HG03439 (cell line): ENCODE results near the gene SETBP1.

Experiments used
- ATAC-seq: cut with Tn5 transposase; IDR thresholded peaks from one replicate; pipeline ENCODE4 v1.9.1; 2021; ENCODE audit warnings: mild to moderate bottlenecking, moderate library complexity; ENCODE audit not compliant: unreplicated experiment

SETBP1 gene

GRCh38 chr18:44895176-44895798, 214.6 kb downstream of the SETBP1 start:
- no peak for ATAC-seq

DNA sequence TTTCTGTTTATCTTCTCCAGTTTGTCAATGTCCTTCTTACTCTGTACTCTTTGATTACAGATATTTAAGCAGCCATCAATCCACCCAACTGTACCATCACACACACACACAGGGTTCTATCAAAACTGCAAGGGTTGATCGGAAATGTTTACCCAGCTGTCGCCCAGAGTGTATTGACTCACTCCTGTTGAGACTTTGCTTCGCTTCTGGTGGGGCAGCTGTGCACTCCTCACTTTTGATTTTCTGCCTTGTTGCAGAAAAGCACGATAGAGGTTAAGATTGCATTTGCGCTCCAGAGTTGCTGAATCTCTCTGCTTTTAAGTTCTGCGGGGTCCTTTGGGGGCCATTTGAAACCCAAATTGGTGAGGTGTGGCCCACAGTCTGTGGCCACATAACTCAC, 216.2 kb downstream of the SETBP1 start:
- ATAC-seq = no peak

GRCh38 chr18:44897411-44897810, 216.7 kb downstream of the SETBP1 start:
- ATAC-seq = no peak

DNA sequence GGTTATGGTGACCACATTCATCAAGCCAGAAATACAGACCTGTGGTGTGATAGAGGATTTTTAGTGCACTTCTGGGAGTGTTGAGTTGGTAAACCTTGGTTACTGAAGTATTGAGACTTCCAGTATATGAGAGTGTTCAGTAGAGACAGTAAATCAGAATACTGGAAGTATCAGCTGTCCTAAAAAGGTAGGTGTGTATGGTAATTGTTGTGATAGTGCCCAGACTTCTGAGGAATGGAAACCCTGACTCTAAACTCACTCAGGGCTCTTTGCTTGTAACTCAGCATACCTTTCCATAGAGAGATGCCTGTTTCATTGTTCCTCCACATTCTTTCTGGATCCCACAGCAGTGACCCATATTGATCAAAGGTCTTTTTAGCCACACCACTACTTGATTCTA, 217.1 kb downstream of the SETBP1 start:
- no peak for ATAC-seq

DNA sequence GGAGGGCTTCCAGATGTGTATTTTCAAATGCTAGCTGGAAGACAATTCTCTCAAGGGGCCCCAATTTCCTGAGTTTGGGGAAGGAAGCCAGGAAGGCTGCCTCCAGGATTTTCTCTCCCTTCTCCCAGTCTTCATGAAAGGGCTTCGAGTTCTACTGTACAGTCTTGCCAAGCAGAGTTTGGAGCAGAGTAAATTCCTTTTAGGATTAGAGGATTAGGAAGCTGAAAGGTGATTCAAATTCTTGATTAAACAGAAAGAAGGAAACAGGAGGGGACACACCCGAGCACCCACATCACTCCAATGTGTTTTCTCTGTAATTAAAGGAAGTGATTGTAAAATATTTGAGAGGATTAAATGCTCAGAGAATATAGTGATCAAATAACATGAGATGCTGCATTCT, 217.8 kb downstream of the SETBP1 start:
- no peak for ATAC-seq

- no peak for ATAC-seq
These were observed 219.1 kb downstream of the SETBP1 start for GRCh38 chr18:44899832-44900231.

- no peak for ATAC-seq
These were observed 219.9 kb downstream of the SETBP1 start for GRCh38 chr18:44900627-44901026.

DNA sequence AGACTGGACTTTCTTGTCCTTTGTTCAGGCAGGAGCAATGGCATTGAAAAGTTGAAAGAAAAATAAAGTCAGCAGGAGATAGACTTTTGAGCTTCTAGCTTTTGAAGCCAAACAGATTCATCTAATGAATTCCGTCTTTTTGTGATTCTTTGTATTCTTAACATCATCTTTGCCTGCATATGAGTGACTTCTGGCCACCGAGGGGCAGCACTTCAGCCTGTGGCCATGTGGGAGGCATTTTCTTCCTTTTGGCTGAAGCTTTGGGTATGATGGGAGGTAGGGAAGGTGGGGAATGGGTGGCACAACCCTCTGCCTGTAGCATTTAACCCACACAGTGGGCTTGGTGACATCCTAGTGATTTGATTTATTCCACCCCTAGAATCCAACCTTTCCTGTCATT, 220.6 kb downstream of the SETBP1 start:
- ATAC-seq = no peak

- ATAC-seq = no peak
These were observed 222.6 kb downstream of the SETBP1 start for GRCh38 chr18:44903327-44903726.

DNA sequence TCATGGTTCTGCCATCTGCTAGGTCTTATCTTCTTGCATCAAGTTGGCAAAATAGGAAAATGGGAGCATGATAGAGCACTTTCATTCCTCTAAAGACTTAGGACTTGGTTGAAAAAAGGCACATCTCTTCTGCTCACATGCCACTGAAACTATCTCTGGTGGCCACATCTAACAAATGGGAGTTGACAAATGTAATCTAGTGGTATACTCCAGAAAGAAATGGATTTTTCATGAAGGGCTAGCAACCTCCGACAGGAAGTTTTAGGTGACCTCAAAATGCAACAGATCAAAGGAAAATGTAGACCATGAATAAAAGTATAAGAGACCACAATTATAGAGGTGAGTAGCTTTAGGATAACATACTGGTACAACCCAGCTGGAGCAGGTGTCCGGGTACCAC, 224.1 kb downstream of the SETBP1 start:
- ATAC-seq = no peak

GRCh38 chr18:44909191-44909719, 228.6 kb downstream of the SETBP1 start:
- ATAC-seq = peak; percentile 92

- ATAC-seq = no peak
These were observed 230.6 kb downstream of the SETBP1 start for GRCh38 chr18:44911260-44911659.

DNA sequence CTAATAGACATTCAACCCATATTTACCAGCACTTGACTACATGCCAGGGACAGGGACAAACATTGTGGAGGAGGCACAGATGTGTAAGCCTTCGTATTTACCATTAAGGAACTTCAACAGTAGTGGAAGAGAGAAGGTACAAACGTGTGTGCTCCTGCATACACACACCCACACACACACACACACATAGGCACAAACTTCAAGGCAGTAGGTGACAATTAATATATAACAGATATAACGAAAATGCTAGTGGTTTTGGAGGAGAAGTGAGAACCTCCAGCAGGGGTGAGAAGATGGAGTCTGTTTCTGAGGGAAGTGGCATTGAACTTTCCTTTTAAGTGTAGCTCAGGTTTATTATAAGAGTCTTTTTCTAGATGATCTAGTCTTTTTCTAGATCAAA, 231.1 kb downstream of the SETBP1 start:
- ATAC-seq = no peak

DNA sequence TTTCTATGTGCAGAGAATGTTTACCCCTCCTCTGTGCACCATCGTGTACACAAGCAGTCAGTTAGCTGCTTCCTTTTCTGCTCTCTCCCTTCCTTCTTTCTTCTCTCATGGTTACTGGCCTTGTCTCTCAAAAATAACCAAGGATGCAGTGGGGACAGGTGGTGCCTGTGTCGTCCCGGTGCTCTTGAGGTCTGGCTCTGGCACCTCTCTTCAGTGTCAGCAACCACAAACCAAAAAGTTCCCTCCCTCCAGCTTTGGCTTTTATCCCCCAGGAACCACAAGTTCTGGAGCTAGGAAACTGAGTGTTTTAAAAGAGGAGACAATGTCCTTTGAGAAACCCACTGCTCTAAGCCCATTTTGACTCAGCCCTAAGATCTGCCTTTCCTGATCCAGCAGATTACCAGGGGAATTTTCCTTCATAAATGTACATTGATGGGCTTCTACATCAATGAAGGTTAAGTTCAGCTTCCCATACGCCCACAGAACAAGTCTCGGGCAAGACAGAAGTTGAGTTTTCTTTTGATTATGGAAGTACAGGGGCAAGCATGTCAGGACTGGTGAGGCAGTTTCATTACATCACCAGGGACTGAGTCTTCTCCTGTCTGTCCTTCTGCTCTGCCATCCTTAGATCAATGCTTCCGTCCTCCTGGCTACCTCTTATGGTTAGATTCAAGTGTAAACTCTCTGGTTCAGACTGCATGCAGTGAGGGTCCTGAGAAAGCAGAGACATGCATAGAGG, 232.2 kb downstream of the SETBP1 start:
- no peak for ATAC-seq

GRCh38 chr18:44914028-44914427, 233.3 kb downstream of the SETBP1 start:
- no peak for ATAC-seq

- ATAC-seq = no peak
These were observed 234.5 kb downstream of the SETBP1 start for GRCh38 chr18:44915213-44915612.

DNA sequence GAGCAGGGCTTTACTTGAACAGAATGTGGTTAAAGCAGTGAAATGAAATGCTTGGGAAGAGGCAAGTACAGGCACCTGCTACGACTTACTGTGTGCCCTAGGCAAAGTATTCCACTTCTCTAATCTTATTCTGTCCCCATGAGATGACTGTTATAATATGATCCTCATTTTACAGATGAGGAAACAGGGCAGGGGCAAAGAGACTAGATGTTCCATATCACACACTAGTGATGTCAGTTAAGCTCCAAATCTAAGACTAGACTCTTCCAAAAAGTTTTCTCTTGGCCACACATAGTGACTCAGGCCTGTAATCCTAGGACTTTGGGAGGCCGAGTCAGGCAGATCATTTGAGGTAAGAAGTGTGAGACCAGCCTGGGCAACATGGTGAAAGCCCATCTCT, 235.0 kb downstream of the SETBP1 start:
- no peak for ATAC-seq

- no peak for ATAC-seq
These were observed 235.9 kb downstream of the SETBP1 start for GRCh38 chr18:44916429-44917207.

DNA sequence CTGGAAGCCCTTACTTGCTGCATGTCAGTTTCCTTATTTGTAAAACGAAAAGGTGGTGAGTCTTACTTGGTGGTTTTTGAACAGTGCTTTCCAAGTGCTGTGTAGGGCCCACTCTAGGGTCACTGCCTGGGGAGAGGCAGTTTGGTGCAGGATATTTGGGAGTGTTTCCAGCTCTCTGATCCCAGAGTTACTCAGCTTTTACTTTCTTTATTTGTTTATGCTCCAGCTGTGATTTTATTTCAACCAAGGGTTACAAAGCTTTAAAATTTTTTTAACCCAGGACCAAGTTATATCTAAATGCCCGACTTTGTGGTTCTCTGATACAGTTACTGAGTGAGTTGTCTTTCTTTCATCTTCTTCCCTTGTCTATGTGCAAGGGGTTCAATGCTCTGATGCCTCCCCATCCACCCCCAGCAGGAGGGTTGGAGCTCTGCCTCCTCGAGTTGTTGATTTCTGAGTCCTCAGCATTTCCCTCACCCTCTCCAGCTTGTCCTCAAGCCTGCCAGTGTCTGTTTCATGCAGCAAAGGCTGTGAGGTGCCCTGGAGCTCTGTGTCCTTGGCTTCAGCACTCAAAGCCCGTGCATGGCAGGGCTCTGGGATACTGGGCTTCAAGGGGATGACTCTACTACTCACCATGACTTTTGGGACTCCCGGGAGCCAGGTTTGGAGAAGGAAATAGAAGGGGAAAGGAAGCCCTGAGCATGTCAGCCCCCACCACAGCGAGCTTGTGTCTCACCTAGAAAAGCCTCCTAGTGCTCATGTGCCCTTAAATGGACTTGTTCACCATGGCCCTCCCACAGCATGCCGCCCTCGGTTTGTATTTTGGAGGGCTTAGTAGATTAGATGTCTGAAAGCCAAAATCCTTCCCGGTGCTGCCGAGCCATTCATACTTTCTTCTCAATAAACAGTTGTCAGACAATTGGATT, 236.8 kb downstream of the SETBP1 start:
- ATAC-seq = no peak

GRCh38 chr18:44918142-44918476, 237.4 kb downstream of the SETBP1 start:
- ATAC-seq = no peak

DNA sequence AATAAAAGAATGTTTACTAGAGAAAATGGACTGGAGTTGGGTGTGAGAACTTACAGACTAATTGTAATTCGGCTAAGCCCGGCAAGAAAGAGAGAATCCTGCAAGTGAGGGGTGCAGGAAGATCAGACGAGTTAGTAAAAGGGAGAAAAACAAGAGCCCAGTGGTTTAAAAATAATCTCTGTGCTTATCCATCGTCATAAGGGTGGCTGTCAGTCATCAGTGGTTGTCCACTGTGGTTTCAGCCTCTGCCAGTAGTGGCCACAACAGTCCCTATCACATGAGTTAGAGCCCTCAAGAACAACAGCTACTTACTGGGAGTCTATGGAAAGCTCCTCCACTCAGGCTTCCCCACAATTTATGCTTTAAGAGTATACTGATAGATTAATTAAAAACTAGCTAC, 239.8 kb downstream of the SETBP1 start:
- no peak for ATAC-seq
